Measurements from ENCODE around the gene MYH11. TPM values are rescaled to one million over a fixed set of nuclear protein-coding genes. Genes with fewer than 3 reads are reported as not detected.

MYH11 gene
- total and polyA plus RNA-seq, 2 of the 13 experiments (the other 11 are each of a cell fraction or from before 2014, with no cell fraction given), result not detected

- TF ChIP-seq ZBTB33 (CRISPR knock-in tag; IDR thresholded peaks at IDR 0.05), result no peak; the same call in 1 of the 2 replicates
- no peak for TF ChIP-seq ETV6 (CRISPR knock-in tag; conservative IDR thresholded peaks at IDR 0.05)
- TF ChIP-seq ZNF251 (CRISPR knock-in tag; IDR thresholded peaks at IDR 0.05), result no peak
- no peak for TF ChIP-seq JARID2 (CRISPR knock-in tag; IDR thresholded peaks at IDR 0.05; ENCODE audit: insufficient replicate concordance)
- TF ChIP-seq ZNF343 (CRISPR knock-in tag; IDR thresholded peaks at IDR 0.05), result no peak; the same call in 1 of the 2 replicates
- TF ChIP-seq ZBED4 (CRISPR knock-in tag; IDR thresholded peaks at IDR 0.05; ENCODE audit: borderline replicate concordance), result peak; percentile 58; the same call in 1 of the 2 replicates
- TF ChIP-seq RFX1 (IDR thresholded peaks at IDR 0.05), result no peak
- TF ChIP-seq POLR2AphosphoS5 (IDR thresholded peaks at IDR 0.05; ENCODE audit: low read depth, low read length), result peak; percentile 98
- TF ChIP-seq RORA (CRISPR knock-in tag; IDR thresholded peaks at IDR 0.05), result no peak
- no peak for TF ChIP-seq KAT2B (IDR thresholded peaks at IDR 0.05; ENCODE audit: borderline replicate concordance, low read depth, low read length)
- no peak for TF ChIP-seq ZNF597 (CRISPR knock-in tag; IDR thresholded peaks at IDR 0.05)
- TF ChIP-seq ZBTB3 (CRISPR knock-in tag; IDR thresholded peaks at IDR 0.05; ENCODE audit: borderline replicate concordance, low read depth), result no peak
- TF ChIP-seq RBM22 (optimal IDR thresholded peaks at IDR 0.05; ENCODE audit: low read length), result no peak
- no peak for TF ChIP-seq ZBTB20 (CRISPR knock-in tag; IDR thresholded peaks at IDR 0.05; ENCODE audit: borderline replicate concordance, low read depth)
- no peak for TF ChIP-seq NPAS2 (CRISPR knock-in tag; IDR thresholded peaks at IDR 0.05; ENCODE audit: borderline replicate concordance)
- peak; percentile 79; the same call in 1 of the 2 replicates for TF ChIP-seq DZIP1 (CRISPR knock-in tag; IDR thresholded peaks at IDR 0.05)
- TF ChIP-seq CBX1 (IDR thresholded peaks at IDR 0.05; ENCODE audit: low read depth), result peak; percentile 18
- no peak; the same call in 1 of the 2 replicates for TF ChIP-seq BCL6 (CRISPR knock-in tag; IDR thresholded peaks at IDR 0.05)
- no peak; the same call in 1 of the 2 replicates for TF ChIP-seq FOXC1 (CRISPR knock-in tag; IDR thresholded peaks at IDR 0.05; ENCODE audit: borderline replicate concordance)
These were observed 31.5 kb upstream of the MYH11 start, which contains the start of gene CEP20 (continued) for GRCh38 chr16:15888072-15888976.

All from HepG2 (cell line).